Measurements from ENCODE around the gene NTN1.

DNA sequence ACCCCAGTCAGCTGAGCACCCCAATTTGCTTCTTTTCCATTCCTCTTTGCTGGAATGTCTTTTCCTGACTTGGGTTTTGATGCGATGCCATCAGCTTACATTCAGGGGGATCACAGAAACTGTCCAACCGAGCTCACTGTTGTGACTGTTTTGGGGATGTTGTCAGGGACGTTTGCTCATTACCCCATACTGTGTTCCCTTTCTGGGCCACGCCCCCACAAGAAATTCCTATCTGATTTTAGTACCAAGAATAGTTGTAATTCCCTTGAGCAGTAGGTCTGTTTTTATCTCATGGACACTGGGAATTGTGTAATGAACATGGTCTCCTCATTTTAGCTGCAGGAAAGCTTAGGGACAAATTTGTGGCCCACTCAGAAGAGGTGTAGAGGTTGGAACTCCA lies 2.6 kb upstream of the NTN1 start:
- TF ChIP-seq, protein P1, sequence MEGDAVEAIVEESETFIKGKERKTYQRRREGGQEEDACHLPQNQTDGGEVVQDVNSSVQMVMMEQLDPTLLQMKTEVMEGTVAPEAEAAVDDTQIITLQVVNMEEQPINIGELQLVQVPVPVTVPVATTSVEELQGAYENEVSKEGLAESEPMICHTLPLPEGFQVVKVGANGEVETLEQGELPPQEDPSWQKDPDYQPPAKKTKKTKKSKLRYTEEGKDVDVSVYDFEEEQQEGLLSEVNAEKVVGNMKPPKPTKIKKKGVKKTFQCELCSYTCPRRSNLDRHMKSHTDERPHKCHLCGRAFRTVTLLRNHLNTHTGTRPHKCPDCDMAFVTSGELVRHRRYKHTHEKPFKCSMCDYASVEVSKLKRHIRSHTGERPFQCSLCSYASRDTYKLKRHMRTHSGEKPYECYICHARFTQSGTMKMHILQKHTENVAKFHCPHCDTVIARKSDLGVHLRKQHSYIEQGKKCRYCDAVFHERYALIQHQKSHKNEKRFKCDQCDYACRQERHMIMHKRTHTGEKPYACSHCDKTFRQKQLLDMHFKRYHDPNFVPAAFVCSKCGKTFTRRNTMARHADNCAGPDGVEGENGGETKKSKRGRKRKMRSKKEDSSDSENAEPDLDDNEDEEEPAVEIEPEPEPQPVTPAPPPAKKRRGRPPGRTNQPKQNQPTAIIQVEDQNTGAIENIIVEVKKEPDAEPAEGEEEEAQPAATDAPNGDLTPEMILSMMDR (IDR thresholded peaks at IDR 0.05), result no peak
- no peak for TF ChIP-seq POLR2A (IDR thresholded peaks at IDR 0.05)

All from adrenal gland (tissue), 5 donors.